WERI-Rb-1 (cell line): Measurements from ENCODE around the gene ATP5F1E.

Experiments used
- DNase-seq: peaks from one replicate; pipeline ENCODE4 v3.0.0-alpha.2; 2020
- H3K27ac ChIP-seq: fragments of 250-450 bp; sonication (Bioruptor Pico); 2 replicates; pipeline ENCODE4 v1.5.1; 2020; ENCODE audit warnings: mild to moderate bottlenecking, moderate library complexity
- H3K27me3 ChIP-seq: fragments of 250-450 bp; sonication (Bioruptor Pico); 2 replicates; pipeline ENCODE4 v1.5.1; 2021; ENCODE audit warnings: mild to moderate bottlenecking, low read depth, moderate library complexity; ENCODE audit not compliant: insufficient read depth, severe bottlenecking
- H3K36me3 ChIP-seq: fragments of 250-450 bp; sonication (Bioruptor Pico); 2 replicates; pipeline ENCODE4 v1.5.1; 2020; ENCODE audit warnings: mild to moderate bottlenecking, moderate library complexity
- H3K4me3 ChIP-seq: 2 replicates; pipeline ENCODE4 v1.5.1; 2011; ENCODE audit warnings: low read depth, mild to moderate bottlenecking, control low read depth, low read length
- H3K9me3 ChIP-seq: fragments of 250-450 bp; sonication (Bioruptor Pico); 2 replicates; pipeline ENCODE4 v1.5.1; 2021; ENCODE audit warnings: mild to moderate bottlenecking, moderate library complexity; ENCODE audit not compliant: severe bottlenecking
- TF ChIP-seq, protein P1 (sequence below): IDR thresholded peaks from 2 replicates; pipeline ENCODE4 v1.5.1; 2011; ENCODE audit warnings: low read depth, mild to moderate bottlenecking, control low read depth, inconsistent platforms, low read length

Gene ATP5F1E

DNA sequence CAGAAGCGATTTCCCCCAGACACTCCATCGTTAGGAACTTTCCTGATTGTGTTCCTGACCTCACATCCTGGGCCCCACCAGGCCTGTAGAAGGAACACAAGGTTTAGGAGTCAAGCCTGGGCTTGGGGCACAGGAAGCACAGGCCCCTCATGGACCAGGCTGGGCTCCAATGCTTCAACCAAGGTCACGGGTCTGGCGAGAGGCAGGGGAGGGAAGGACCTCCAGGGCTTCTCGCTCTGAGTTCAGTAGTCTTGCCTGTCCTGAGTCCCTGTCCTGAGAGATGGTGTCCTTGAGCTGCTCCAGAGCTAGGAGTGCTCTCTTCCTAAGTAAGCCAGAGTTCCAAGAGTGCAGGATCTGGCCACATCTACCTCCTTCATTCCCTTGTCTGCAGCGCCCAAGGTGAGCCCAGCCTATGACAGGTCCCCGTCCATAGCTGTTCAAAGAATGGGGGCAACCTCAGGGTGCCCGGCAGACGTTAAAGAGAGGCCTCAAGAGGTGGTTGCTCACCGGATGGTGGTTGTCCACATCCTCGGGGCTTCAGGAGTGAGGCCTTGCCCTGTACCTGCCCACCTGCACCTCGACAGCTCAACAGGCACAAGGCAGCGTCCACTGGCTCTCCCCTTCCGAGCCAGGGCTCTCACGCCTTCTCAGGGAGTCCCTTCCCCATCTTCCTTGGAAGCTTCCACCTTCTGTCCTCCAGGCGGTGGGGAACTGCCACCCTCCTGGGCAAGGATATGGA lies 14.5 kb downstream of the ATP5F1E start:
- TF ChIP-seq, protein P1, sequence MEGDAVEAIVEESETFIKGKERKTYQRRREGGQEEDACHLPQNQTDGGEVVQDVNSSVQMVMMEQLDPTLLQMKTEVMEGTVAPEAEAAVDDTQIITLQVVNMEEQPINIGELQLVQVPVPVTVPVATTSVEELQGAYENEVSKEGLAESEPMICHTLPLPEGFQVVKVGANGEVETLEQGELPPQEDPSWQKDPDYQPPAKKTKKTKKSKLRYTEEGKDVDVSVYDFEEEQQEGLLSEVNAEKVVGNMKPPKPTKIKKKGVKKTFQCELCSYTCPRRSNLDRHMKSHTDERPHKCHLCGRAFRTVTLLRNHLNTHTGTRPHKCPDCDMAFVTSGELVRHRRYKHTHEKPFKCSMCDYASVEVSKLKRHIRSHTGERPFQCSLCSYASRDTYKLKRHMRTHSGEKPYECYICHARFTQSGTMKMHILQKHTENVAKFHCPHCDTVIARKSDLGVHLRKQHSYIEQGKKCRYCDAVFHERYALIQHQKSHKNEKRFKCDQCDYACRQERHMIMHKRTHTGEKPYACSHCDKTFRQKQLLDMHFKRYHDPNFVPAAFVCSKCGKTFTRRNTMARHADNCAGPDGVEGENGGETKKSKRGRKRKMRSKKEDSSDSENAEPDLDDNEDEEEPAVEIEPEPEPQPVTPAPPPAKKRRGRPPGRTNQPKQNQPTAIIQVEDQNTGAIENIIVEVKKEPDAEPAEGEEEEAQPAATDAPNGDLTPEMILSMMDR, result no peak
- no peak overlapping the region for H3K4me3 ChIP-seq
- no peak overlapping the region for H3K27ac ChIP-seq
- H3K36me3 ChIP-seq, result peaks cover 3% of the 10 kb centered on the region
- no peak for DNase-seq
- no peaks in the 10 kb centered on the region for H3K9me3 ChIP-seq
- no peaks in the 10 kb centered on the region for H3K27me3 ChIP-seq

DNA sequence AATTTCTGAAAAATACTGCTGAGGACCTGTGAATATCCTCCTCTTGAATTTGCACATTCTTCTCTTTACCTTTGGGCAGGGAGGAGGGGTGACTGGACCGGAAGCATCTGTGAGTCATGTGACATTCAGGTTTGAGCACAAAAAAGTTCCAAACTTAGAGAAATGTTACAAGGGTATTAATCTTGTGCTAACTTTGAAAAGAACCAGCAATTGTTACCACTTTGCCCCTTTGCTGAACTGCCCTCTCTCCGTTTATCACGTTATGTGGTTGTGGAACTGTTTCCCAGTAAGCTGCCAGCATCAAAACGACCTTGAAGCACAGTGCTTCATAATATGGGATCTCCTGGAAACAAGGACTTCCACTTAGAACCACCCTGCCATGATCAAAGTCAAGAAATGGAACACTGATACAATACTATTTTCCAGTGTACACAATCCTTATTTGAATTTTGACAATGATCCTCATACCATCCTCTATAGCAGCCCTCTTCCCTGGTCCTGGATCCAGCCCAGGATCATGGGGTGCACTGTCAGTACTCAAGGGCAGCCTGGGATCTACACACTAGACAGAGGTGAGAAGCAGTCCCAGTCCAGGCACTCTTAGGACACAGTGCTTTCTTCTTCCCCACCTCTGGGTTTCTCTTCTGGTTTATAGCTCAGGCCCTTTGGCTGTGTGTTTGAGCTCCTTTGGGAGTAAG lies 15.2 kb downstream of the ATP5F1E start:
- Histone ChIP-seq H3K27ac (no peak overlapping the region), H3K27me3 (no peaks in the 10 kb centered on the region), H3K4me3 (no peak overlapping the region), H3K36me3 (no peaks in the 10 kb centered on the region), H3K9me3 (no peaks in the 10 kb centered on the region)
- DNase-seq, result no peak
- TF ChIP-seq, protein P1, result no peak

DNA sequence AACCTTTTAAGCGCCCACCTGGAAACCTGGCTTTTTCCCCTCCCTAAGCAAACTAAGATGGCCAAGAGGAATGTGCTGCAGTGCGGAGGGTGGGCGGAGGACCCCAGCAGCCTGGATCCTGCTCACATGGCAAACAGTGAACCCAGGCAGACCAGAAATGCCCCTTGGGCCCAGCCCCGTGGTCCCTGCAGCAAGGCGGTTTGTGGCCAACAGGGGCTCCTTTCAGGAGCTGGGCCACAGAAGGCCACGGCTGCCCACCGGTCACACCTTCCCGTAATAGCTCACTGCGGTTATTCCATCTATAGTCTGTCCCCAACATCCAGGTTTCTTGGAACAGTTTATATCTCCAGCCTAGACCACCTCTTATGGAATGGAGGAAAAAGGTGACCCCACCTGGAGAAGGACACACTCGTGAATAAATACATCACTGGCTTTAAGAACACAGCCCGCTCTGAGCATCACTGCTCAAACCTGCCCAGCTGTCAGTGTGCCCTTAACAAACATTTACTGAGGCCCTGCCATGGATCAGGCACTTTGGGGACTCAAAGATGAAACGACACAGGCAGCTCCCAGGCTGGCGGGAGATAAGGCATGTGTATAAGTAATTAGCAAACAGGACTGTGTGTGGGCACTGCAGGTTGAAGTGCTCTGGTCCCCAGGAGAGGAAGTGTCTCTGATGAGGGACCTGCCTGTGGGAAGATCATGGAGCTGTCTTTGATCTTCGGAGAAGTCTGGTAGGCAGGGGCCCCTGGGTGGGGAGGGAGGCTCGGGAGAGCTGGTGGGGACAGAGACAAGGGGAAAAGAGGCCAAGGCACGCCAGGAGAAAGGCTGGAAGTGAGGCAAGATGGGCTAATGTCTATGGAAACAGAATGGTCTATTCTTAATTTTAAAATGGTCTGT lies 16.1 kb downstream of the ATP5F1E start:
- DNase-seq, result no peak
- Histone ChIP-seq H3K4me3 (no peak overlapping the region), H3K9me3 (no peaks in the 10 kb centered on the region), H3K27ac (no peak overlapping the region), H3K36me3 (no peaks in the 10 kb centered on the region), H3K27me3 (no peaks in the 10 kb centered on the region)
- TF ChIP-seq, protein P1, result no peak

DNA sequence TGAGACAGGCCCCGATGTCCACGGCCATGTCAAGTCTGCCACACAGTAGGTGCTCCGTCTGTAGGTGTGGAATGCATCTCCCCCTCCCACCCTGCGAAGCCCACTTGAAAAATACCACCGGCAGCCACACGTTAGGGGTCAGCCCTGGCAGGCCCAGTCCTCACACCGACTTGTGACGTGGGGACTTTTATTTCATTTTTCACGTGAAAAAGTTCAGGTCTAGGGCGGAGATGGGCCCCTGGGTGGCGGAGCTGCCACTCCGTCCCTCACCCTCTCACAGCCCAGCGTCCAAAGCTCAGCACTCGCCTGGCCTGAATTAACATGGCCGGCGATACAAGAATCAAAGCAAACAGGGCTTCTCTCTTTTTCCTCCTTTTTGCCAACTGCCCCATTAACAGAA lies 16.7 kb downstream of the ATP5F1E start:
- TF ChIP-seq, protein P1, result no peak
- no peak overlapping the region for H3K4me3 ChIP-seq

DNA sequence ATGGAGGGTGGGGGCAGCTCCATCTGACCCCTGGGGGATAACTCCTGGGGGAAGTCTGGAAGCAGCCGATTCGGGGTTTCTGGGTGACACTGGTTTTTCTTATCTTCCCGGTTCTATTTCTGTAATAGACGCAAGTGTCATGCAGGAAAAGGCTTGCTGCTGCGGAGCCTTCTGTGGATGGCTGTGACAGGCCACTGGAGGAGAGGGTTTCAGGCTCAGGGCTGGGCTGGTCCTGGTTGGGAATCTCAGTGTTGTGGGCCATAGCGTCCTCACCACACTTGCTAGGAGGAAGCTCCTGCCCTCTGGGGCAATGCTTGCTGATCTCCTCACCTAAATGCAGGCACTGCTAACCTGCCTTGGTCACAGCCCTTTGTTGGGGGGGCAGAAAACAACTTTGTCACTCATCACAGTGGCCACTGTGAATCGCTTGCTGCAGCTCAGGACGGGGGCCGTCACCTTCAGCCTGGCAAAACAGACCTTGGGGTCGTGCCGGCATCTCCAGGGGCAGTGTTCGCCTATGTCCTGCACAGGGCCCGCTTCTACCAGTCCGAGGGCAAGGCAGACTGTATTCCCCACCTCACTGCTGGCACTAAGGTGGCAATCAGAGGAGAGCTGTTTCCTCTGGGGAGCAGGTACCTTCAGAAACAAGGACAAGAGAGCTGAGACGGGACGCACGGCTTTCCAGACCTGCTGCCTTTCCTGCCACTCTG lies 17.3 kb downstream of the ATP5F1E start:
- H3K27me3 ChIP-seq, result no peaks in the 10 kb centered on the region
- no peak overlapping the region for H3K4me3 ChIP-seq
- H3K36me3 ChIP-seq, result no peaks in the 10 kb centered on the region
- DNase-seq, result no peak
- H3K27ac ChIP-seq, result no peak overlapping the region
- TF ChIP-seq, protein P1, result no peak
- no peaks in the 10 kb centered on the region for H3K9me3 ChIP-seq

More for the DNA sequence above, 16.7 kb downstream of the ATP5F1E start:
- Histone ChIP-seq H3K27me3 (no peaks in the 10 kb centered on the region), H3K9me3 (no peaks in the 10 kb centered on the region), H3K27ac (no peak overlapping the region), H3K36me3 (no peaks in the 10 kb centered on the region)
- DNase-seq, result no peak
